ENCODE measurements around the gene HBS1L. TPM values are rescaled to one million over a fixed set of nuclear protein-coding genes. Genes with fewer than 3 reads are reported as not detected.

The HBS1L gene
- total RNA-seq, 1 donor from 2014 or later, result 97.5 TPM

DNA sequence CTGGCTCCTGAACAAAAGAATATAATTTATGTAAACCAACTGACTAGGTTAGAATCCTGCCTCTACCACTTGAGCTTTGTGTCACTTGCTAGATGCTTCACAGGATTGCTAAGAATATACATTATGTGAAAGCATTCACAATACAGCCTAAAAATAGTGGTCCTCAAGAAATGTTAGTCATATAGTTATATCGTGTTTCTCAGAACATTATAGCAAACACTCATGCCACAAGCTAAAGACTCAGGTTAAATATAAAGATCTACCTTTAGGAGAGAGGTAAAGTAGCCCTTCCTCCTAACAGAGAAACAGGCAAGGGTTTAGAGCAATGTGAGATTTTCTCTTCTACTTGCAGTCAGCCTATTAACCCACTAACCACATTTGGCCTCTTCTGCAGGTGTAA, 86.9 kb downstream of the HBS1L start:
- Histone ChIP-seq H3K36me3 (ENCODE audit: control insufficient read depth, insufficient read depth, low read length) (no peaks in the 10 kb centered on the region), H3K4me3 (ENCODE audit: low read depth, low read length) (no peak overlapping the region), H3K27me3 (ENCODE audit: control insufficient read depth, insufficient read depth, low read length) (no peaks in the 10 kb centered on the region)
- no peak for DNase-seq (ENCODE audit: low read depth)
- no peak for TF ChIP-seq CTCF (IDR thresholded peaks at IDR 0.05; ENCODE audit: insufficient read depth, low read length, poor library complexity, severe bottlenecking)

GRCh38 chr6:134964451-134965203, 90.0 kb downstream of the HBS1L start:
- Histone ChIP-seq H3K36me3 (ENCODE audit: control insufficient read depth, insufficient read depth, low read length) (peaks cover 2% of the 10 kb centered on the region), H3K27me3 (ENCODE audit: control insufficient read depth, insufficient read depth, low read length) (no peaks in the 10 kb centered on the region), H3K4me3 (ENCODE audit: low read depth, low read length) (no peak overlapping the region)
- no peak for TF ChIP-seq CTCF (IDR thresholded peaks at IDR 0.05; ENCODE audit: insufficient read depth, low read length, poor library complexity, severe bottlenecking)
- DNase-seq (ENCODE audit: low read depth), result no peak

- no peak overlapping the region for H3K4me3 ChIP-seq (ENCODE audit: low read depth, low read length)
- DNase-seq (ENCODE audit: low read depth), result no peak
- no peak for TF ChIP-seq CTCF (IDR thresholded peaks at IDR 0.05; ENCODE audit: insufficient read depth, low read length, poor library complexity, severe bottlenecking)
Observed at GRCh38 chr6:134962421-134962820, 92.2 kb downstream of the HBS1L start.

GRCh38 chr6:134961366-134961765, 93.3 kb downstream of the HBS1L start:
- TF ChIP-seq CTCF (IDR thresholded peaks at IDR 0.05; ENCODE audit: insufficient read depth, low read length, poor library complexity, severe bottlenecking), result no peak
- peaks cover 2% of the 10 kb centered on the region for H3K36me3 ChIP-seq (ENCODE audit: control insufficient read depth, insufficient read depth, low read length)
- no peak overlapping the region for H3K4me3 ChIP-seq (ENCODE audit: low read depth, low read length)
- no peaks in the 10 kb centered on the region for H3K27me3 ChIP-seq (ENCODE audit: control insufficient read depth, insufficient read depth, low read length)
- DNase-seq (ENCODE audit: low read depth), result no peak

More at GRCh38 chr6:134962421-134962820, 92.2 kb downstream of the HBS1L start:
- peaks cover 2% of the 10 kb centered on the region for H3K36me3 ChIP-seq (ENCODE audit: control insufficient read depth, insufficient read depth, low read length)
- H3K27me3 ChIP-seq (ENCODE audit: control insufficient read depth, insufficient read depth, low read length), result no peaks in the 10 kb centered on the region

- no peaks in the 10 kb centered on the region for H3K27me3 ChIP-seq (ENCODE audit: control insufficient read depth, insufficient read depth, low read length)
- H3K4me3 ChIP-seq (ENCODE audit: low read depth, low read length), result no peak overlapping the region
- no peak for TF ChIP-seq CTCF (IDR thresholded peaks at IDR 0.05; ENCODE audit: insufficient read depth, low read length, poor library complexity, severe bottlenecking)
- H3K36me3 ChIP-seq (ENCODE audit: control insufficient read depth, insufficient read depth, low read length), result peaks cover 2% of the 10 kb centered on the region
- no peak for DNase-seq (ENCODE audit: low read depth)
Observed at GRCh38 chr6:134959603-134960002, 95.0 kb downstream of the HBS1L start.

GRCh38 chr6:134956676-134957075, 97.9 kb downstream of the HBS1L start:
- Histone ChIP-seq H3K27me3 (ENCODE audit: control insufficient read depth, insufficient read depth, low read length) (no peaks in the 10 kb centered on the region), H3K4me3 (ENCODE audit: low read depth, low read length) (no peak overlapping the region), H3K36me3 (ENCODE audit: control insufficient read depth, insufficient read depth, low read length) (peaks cover 2% of the 10 kb centered on the region)
- DNase-seq (ENCODE audit: low read depth), result no peak
- TF ChIP-seq CTCF (IDR thresholded peaks at IDR 0.05; ENCODE audit: insufficient read depth, low read length, poor library complexity, severe bottlenecking), result no peak
